KMS-11 (cell line): ENCODE results near the gene PRKCI.

ENCODE experiments used
- H2AFZ ChIP-seq: fragments of 200-600 bp; sonication (generic); 2 replicates; pipeline ENCODE4 v1.6.1; 2016; ENCODE audit warnings: antibody characterized with exemption, mixed run types, low read depth
- H3K27ac ChIP-seq: fragments of 200-600 bp; sonication (generic); 2 replicates; pipeline ENCODE4 v1.6.1; 2016; ENCODE audit warnings: mild to moderate bottlenecking, mixed run types
- H3K27me3 ChIP-seq: fragments of 200-600 bp; sonication (generic); 2 replicates; pipeline ENCODE4 v1.6.1; 2017; ENCODE audit warnings: mild to moderate bottlenecking, low read depth, mixed run types, moderate library complexity; ENCODE audit not compliant: insufficient read depth
- H3K36me3 ChIP-seq: fragments of 200-600 bp; sonication (generic); 2 replicates; pipeline ENCODE4 v1.6.1; 2017; ENCODE audit warnings: mild to moderate bottlenecking, mixed run types; ENCODE audit not compliant: insufficient read depth
- H3K4me1 ChIP-seq: fragments of 200-600 bp; sonication (generic); 2 replicates; pipeline ENCODE4 v1.6.1; 2016; ENCODE audit warnings: mild to moderate bottlenecking, low read depth, mixed run types; ENCODE audit not compliant: poor library complexity, severe bottlenecking
- H3K4me2 ChIP-seq: fragments of 200-600 bp; sonication (generic); 2 replicates; pipeline ENCODE4 v1.7.0; 2016; ENCODE audit warnings: mild to moderate bottlenecking, mixed run types
- H3K4me3 ChIP-seq: fragments of 200-600 bp; sonication (generic); IDR thresholded peaks from 2 replicates; pipeline ENCODE4 v1.6.1; 2017; ENCODE audit warnings: low read depth, low read length, mixed read lengths; ENCODE audit not compliant: insufficient read depth
- H3K79me2 ChIP-seq: fragments of 200-600 bp; sonication (generic); 2 replicates; pipeline ENCODE4 v1.6.1; 2016; ENCODE audit warnings: low read depth, mixed run types; ENCODE audit not compliant: insufficient read depth
- H3K9ac ChIP-seq: fragments of 200-600 bp; sonication (generic); 2 replicates; pipeline ENCODE4 v1.6.1; 2016; ENCODE audit warnings: mild to moderate bottlenecking, mixed run types
- H4K20me1 ChIP-seq: fragments of 200-600 bp; sonication (generic); 2 replicates; pipeline ENCODE4 v1.6.1; 2016; ENCODE audit warnings: mild to moderate bottlenecking, mixed run types; ENCODE audit not compliant: insufficient read depth
- CTCF ChIP-seq: fragments of 200-600 bp; sonication (generic); conservative IDR thresholded peaks from 2 replicates; pipeline ENCODE4 v1.6.1; 2017; ENCODE audit warnings: low read depth, mild to moderate bottlenecking, antibody characterized with exemption, low read length, moderate library complexity, mixed read lengths

PRKCI gene

DNA sequence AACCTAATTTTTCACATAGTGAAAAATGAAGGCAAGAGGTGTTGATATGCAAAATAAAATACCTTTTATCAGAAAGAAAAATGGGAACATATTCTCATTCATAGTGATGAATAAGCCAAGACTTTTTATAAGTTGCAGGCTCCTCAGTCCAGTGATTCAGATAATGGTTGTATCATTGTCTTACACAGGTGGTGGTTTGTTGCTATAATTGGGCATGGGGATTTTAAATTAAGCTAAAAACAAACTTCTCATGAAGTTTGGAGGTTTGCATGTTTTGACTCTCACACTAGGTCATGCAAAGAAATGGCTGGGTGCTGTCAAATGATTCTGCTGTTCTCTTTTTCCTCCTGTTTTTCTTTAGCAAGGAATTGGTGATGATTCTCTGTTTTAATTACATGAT, 74.5 kb downstream of the PRKCI start:
- peaks cover 8% of the 10 kb centered on the region for H3K4me1 ChIP-seq
- no peak overlapping the region for H3K4me2 ChIP-seq
- H3K27me3 ChIP-seq, result no peaks in the 10 kb centered on the region
- no peak overlapping the region for H3K9ac ChIP-seq
- H3K4me3 ChIP-seq, result no peak overlapping the region
- H3K79me2 ChIP-seq, result no peaks in the 10 kb centered on the region
- H2AFZ ChIP-seq, result no peak overlapping the region
- TF ChIP-seq CTCF, result no peak
- no peaks in the 10 kb centered on the region for H4K20me1 ChIP-seq
- H3K27ac ChIP-seq, result no peak overlapping the region
- no peaks in the 10 kb centered on the region for H3K36me3 ChIP-seq

GRCh38 chr3:170301405-170301804, 79.2 kb downstream of the PRKCI start:
- Histone ChIP-seq H3K79me2 (no peaks in the 10 kb centered on the region), H3K9ac (no peak overlapping the region), H3K4me2 (no peak overlapping the region), H4K20me1 (no peaks in the 10 kb centered on the region), H3K27ac (no peak overlapping the region), H3K4me3 (no peak overlapping the region), H3K4me1 (peaks cover 14% of the 10 kb centered on the region), H3K27me3 (no peaks in the 10 kb centered on the region), H2AFZ (no peak overlapping the region), H3K36me3 (no peaks in the 10 kb centered on the region)
- TF ChIP-seq CTCF, result no peak

- H3K4me2 ChIP-seq, result no peak overlapping the region
Measured at GRCh38 chr3:170302008-170302407, 79.8 kb downstream of the PRKCI start.

DNA sequence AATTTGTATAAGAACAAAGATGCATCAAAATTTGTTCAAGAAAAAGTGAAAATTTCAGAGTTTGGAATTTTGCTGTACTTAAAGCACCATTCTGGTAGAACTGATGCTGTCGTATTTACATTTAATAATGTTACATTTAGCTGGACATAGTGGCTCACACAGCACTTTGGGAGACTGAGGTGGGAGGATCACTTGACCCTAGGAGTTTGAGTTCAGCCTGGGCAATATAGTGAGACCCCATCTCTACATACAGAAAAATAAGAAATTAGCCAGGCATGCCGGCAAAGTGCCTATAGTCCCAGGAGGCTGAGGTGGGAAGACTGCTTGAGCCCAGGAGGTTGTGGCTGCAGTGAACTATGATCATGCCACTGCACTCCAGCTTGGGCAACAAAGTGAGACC, 83.8 kb downstream of the PRKCI start:
- H4K20me1 ChIP-seq, result no peaks in the 10 kb centered on the region
- H2AFZ ChIP-seq, result no peak overlapping the region
- H3K4me3 ChIP-seq, result no peak overlapping the region
- H3K4me2 ChIP-seq, result no peak overlapping the region
- peaks cover 17% of the 10 kb centered on the region for H3K4me1 ChIP-seq
- no peak for TF ChIP-seq CTCF
- no peaks in the 10 kb centered on the region for H3K79me2 ChIP-seq
- H3K36me3 ChIP-seq, result no peaks in the 10 kb centered on the region
- no peaks in the 10 kb centered on the region for H3K27me3 ChIP-seq
- no peak overlapping the region for H3K9ac ChIP-seq
- no peak overlapping the region for H3K27ac ChIP-seq

More at GRCh38 chr3:170302008-170302407, 79.8 kb downstream of the PRKCI start:
- Histone ChIP-seq H3K36me3 (no peaks in the 10 kb centered on the region), H3K4me1 (peaks cover 14% of the 10 kb centered on the region), H3K4me3 (no peak overlapping the region), H3K27me3 (no peaks in the 10 kb centered on the region), H2AFZ (no peak overlapping the region), H4K20me1 (no peaks in the 10 kb centered on the region), H3K9ac (no peak overlapping the region), H3K79me2 (no peaks in the 10 kb centered on the region), H3K27ac (no peak overlapping the region)
- no peak for TF ChIP-seq CTCF
